GM12892 (cell line): ENCODE measurements around the gene S100PBP.

Experiments
- POLR2A ChIP-seq: IDR thresholded peaks from 2 replicates; pipeline ENCODE4 v1.6.1; 2011; ENCODE audit warnings: low read depth, low read length, control low read depth
- POLR2AphosphoS5 ChIP-seq: IDR thresholded peaks from 2 replicates; pipeline ENCODE4 v1.6.1; 2011; ENCODE audit warnings: low read depth, low read length, control low read depth
- TAF1 ChIP-seq: IDR thresholded peaks from 2 replicates; pipeline ENCODE4 v1.6.1; 2011; ENCODE audit warnings: low read depth, mild to moderate bottlenecking, control low read depth, low read length, borderline replicate concordance

GRCh38 chr1:32881871-32882850 is 64.7 kb downstream of the S100PBP start:
- TF ChIP-seq POLR2A: no peak
- no peak for TF ChIP-seq POLR2AphosphoS5
- TF ChIP-seq TAF1: no peak
